NB4 (cell line): ENCODE results near the gene SLC4A1.

Experiments used
- DNase-seq: peaks from one replicate; pipeline ENCODE4 v3.0.0; 2010; ENCODE audit warnings: low read depth
- H3K4me3 ChIP-seq: one replicate; pipeline ENCODE4 v1.5.1; 2011; ENCODE audit warnings: mild to moderate bottlenecking, low read depth, low read length, moderate library complexity
- CTCF ChIP-seq: IDR thresholded peaks from one replicate; pipeline ENCODE4 v1.5.1; 2012; ENCODE audit warnings: low read depth, low read length
- MAX ChIP-seq: IDR thresholded peaks from 2 replicates; pipeline ENCODE4 v1.6.1; 2011; ENCODE audit warnings: low read depth, low read length
- MYC ChIP-seq: IDR thresholded peaks from 2 replicates; pipeline ENCODE4 v1.6.1; 2011; ENCODE audit warnings: low read depth, low read length
- POLR2A ChIP-seq: IDR thresholded peaks from 2 replicates; pipeline ENCODE4 v1.6.1; 2011; ENCODE audit warnings: mild to moderate bottlenecking; ENCODE audit not compliant: insufficient read length; ENCODE audit errors: extremely low read depth

Gene SLC4A1

DNA sequence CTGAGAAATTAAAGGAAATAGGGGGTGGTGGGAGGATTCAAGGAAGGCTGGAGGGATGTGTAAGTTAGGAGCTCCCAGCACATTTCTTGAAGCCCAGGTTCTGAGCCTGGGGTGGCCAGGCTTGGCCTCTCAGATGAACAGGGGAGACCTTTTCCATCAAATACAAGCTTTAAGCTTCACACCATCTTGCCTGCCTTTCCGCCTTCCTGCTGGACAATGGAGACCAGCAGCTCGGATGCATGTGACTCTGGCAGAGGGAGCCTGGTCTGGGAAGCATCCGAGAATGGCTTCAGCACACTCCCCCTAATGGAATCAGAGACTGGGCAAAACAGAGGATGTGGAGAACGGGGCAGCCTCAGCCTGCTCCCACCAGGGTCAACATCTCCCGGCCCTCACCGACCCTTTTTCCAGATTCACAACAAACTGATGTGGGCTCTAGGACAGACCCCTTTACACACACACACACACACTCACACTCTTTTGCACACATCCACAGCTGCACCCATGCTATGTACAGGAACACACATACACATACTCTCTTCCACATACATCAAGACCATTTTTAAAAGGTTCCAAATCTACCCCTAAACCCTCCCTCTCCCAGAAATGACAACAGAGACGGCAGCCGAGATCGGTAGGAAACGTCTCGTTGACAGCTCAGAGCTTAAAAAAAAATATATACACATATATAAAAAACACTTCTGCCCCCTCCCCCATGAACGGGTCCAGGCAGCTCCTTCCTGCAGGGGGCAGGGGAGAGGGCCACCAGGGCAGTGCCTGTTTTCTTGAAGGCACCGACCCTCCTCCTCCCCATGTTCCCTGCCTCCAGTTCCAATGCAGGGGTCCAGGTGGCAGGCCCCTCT, 61.7 kb downstream of the SLC4A1 start:
- TF ChIP-seq POLR2A (no peak), CTCF (peak; percentile 23), MYC (no peak), MAX (no peak)
- H3K4me3 ChIP-seq = no peak overlapping the region
- DNase-seq = no peak

- DNase-seq = peak; percentile 40
- no peak for TF ChIP-seq MAX
- no peak for TF ChIP-seq CTCF
- TF ChIP-seq POLR2A = no peak
- no peak for TF ChIP-seq MYC
- no peak overlapping the region for H3K4me3 ChIP-seq
Observed at GRCh38 chr17:44204441-44204882, 63.5 kb downstream of the SLC4A1 start.

DNA sequence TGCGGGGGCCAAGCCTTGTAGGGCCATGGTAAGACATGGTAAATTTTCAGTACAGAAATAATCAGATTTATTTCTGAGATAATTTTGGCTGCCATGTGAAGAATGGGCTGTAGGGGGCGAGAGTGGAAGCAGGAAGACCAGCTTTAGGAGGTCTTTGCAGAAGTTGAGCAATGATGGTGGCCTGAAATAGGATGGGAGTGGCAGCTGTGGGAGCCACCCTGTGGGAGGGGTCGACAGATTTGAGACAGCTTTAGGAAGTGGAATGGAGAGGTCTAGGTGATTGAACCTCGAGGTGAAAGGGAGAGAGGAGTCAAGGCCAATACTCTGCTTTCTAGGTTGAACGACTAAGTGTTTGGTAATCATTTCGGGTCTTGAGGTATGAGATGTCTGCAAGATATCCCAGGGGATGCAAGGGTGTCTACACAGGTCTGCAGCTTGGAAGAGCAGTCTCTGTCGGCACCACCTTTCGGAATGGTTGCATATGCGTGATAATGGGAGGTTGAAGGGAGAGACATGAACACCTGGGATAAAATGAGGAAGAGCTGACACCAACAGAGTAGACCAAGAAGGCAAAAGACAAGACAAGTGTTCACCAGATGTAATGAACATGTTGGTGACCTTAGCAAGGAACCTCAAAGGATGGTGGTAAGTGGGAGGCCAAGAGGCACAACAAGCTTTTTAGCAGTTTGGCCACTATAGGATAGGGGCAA, 64.0 kb downstream of the SLC4A1 start:
- TF ChIP-seq MYC (peak; percentile 47; the same call in 1 of the 2 replicates), CTCF (peak; percentile 75), MAX (peak; percentile 76), POLR2A (no peak)
- no peak overlapping the region for H3K4me3 ChIP-seq
- peak; percentile 94 for DNase-seq

GRCh38 chr17:44202756-44203155, 65.2 kb downstream of the SLC4A1 start:
- H3K4me3 ChIP-seq = no peak overlapping the region
- no peak for DNase-seq
- TF ChIP-seq CTCF = no peak
- TF ChIP-seq MAX = no peak
- no peak for TF ChIP-seq POLR2A
- no peak for TF ChIP-seq MYC

DNA sequence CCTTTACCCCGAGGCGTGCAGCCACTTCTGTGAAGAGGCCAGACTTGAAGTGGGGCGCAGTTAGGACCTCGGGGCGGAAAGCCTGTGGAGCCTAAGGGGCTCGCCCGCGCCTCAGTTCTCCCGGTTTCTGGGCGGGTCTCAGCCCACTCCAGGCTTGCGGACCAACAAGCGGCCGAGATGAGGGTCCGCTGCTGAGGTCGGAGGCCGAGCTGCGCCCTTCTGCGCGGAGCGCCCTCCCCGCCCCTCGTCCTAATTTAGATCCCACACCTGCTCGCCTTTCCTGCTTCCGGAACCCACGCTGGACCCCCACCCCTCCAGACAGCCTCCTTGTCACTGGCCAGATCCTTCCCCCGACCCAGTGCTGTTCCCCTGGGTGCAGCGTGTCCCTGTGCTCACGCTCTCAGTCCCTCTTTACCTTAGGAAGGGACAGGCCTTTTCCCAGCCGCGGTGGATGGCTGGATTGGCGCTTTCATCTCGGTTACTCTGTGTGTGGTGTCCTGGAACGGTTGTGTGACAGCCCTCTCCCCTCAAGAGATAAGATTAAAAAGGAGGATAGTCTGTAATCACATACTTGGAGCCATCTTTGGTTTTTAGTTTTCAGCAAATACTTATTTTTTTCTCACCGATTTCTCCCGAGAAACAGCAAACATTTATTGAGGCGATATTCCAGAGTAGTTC, 67.3 kb downstream of the SLC4A1 start:
- no peak for DNase-seq
- TF ChIP-seq POLR2A (peak; percentile 36), CTCF (no peak), MYC (peak; percentile 47; the same call in 1 of the 2 replicates), MAX (no peak)

More for the DNA sequence above, 67.3 kb downstream of the SLC4A1 start:
- peak overlapping the region; percentile 62 for H3K4me3 ChIP-seq
